MM.1S (cell line): ENCODE measurements around the gene CELF5.

ENCODE experiments used
- DNase-seq: peaks from one replicate; pipeline ENCODE4 v3.0.0-alpha.2; 2015
- H2AFZ ChIP-seq: fragments of 300-600 bp; sonication (generic); 2 replicates; pipeline ENCODE4 v1.6.0; 2016; ENCODE audit warnings: antibody characterized with exemption, low read length
- H3F3A ChIP-seq: fragments of 300-600 bp; sonication (generic); 2 replicates; pipeline ENCODE4 v1.6.1; 2016; ENCODE audit warnings: mild to moderate bottlenecking, antibody characterized with exemption, low read length, moderate library complexity, mixed read lengths; ENCODE audit not compliant: insufficient read depth
- H3K27ac ChIP-seq: fragments of 300-600 bp; sonication (generic); 2 replicates; pipeline ENCODE4 v1.5.1; 2016; ENCODE audit warnings: mild to moderate bottlenecking, low read length
- H3K27me3 ChIP-seq: fragments of 300-600 bp; sonication (generic); replicated peaks from 2 replicates; pipeline ENCODE4 v1.6.0; 2016; ENCODE audit warnings: low read length; ENCODE audit not compliant: insufficient read depth
- H3K36me3 ChIP-seq: fragments of 300-600 bp; sonication (generic); replicated peaks from 2 replicates; pipeline ENCODE4 v1.6.1; 2016; ENCODE audit warnings: mild to moderate bottlenecking, low read length, mixed read lengths; ENCODE audit not compliant: insufficient read depth
- H3K4me1 ChIP-seq: fragments of 300-600 bp; sonication (generic); 2 replicates; pipeline ENCODE4 v1.6.1; 2016; ENCODE audit warnings: low read length, mixed read lengths
- H3K4me2 ChIP-seq: fragments of 300-600 bp; sonication (generic); 2 replicates; pipeline ENCODE4 v1.6.0; 2016; ENCODE audit warnings: low read depth, low read length
- H3K4me3 ChIP-seq: fragments of 300-600 bp; sonication (generic); 2 replicates; pipeline ENCODE4 v1.5.1; 2016; ENCODE audit warnings: low read length, mixed read lengths
- H3K79me2 ChIP-seq: fragments of 300-600 bp; sonication (generic); 2 replicates; pipeline ENCODE4 v1.6.1; 2016; ENCODE audit warnings: mixed run types, low read length, mixed read lengths
- H3K9ac ChIP-seq: fragments of 300-600 bp; sonication (generic); 2 replicates; pipeline ENCODE4 v1.6.1; 2016; ENCODE audit warnings: low read length, mixed read lengths
- H3K9me2 ChIP-seq: fragments of 300-600 bp; sonication (generic); replicated peaks from 2 replicates; pipeline ENCODE4 v1.6.1; 2016; ENCODE audit warnings: mild to moderate bottlenecking, low read length, mixed read lengths; ENCODE audit not compliant: insufficient read depth
- H3K9me3 ChIP-seq: fragments of 300-600 bp; sonication (generic); replicated peaks from 2 replicates; pipeline ENCODE4 v1.6.1; 2016; ENCODE audit warnings: mild to moderate bottlenecking, low read length, mixed read lengths; ENCODE audit not compliant: insufficient read depth
- H4K20me1 ChIP-seq: fragments of 300-600 bp; sonication (generic); 2 replicates; pipeline ENCODE4 v1.6.1; 2016; ENCODE audit warnings: mild to moderate bottlenecking, low read length, moderate library complexity, mixed read lengths; ENCODE audit not compliant: insufficient read depth
- CTCF ChIP-seq: fragments of 300-600 bp; sonication (generic); IDR thresholded peaks from 2 replicates; pipeline ENCODE4 v1.5.1; 2016; ENCODE audit warnings: antibody characterized with exemption, low read length, mixed read lengths
- EZH2 ChIP-seq: fragments of 300-600 bp; sonication (generic); optimal IDR thresholded peaks from 2 replicates; pipeline ENCODE3; 2017; ENCODE audit warnings: low read depth, mild to moderate bottlenecking, antibody characterized with exemption, low read length, mixed read lengths
- EZH2phosphoT487 ChIP-seq: fragments of 300-600 bp; sonication (generic); IDR thresholded peaks from 2 replicates; pipeline ENCODE4 v1.6.1; 2018; ENCODE audit warnings: antibody characterized with exemption, low read length

CELF5 gene

GRCh38 chr19:3178377-3178972 lies 46.0 kb upstream of the CELF5 start, which contains the start of gene S1PR4:
S1PR4 (plus strand) TSS chr19:3178769; CDS start chr19:3178793, 24 bp downstream.
- Histone ChIP-seq H3K4me1 (no peaks in the 10 kb centered on the region), H3K9me2 (no peaks in the 10 kb centered on the region), H3K9me3 (no peaks in the 10 kb centered on the region), H3K36me3 (no peaks in the 10 kb centered on the region), H3K27ac (no peak within 1 kb of the TSS), H3F3A (no peaks in the 10 kb centered on the region), H3K27me3 (peaks cover 46% of the 10 kb centered on the region), H3K4me3 (no peak within 1 kb of the TSS), H3K9ac (no peak within 1 kb of the TSS), H4K20me1 (no peaks in the 10 kb centered on the region), H2AFZ (no peak within 1 kb of the TSS), H3K4me2 (no peak within 1 kb of the TSS), H3K79me2 (no peaks in the 10 kb centered on the region)
- TF ChIP-seq CTCF, result no peak
- no peak for DNase-seq

GRCh38 chr19:3178973-3179738 lies 45.3 kb upstream of the CELF5 start:
- H3K9me3 ChIP-seq, result no peaks in the 10 kb centered on the region
- no peaks in the 10 kb centered on the region for H4K20me1 ChIP-seq
- H3K27me3 ChIP-seq, result peaks cover 46% of the 10 kb centered on the region
- no peaks in the 10 kb centered on the region for H3F3A ChIP-seq
- H3K4me3 ChIP-seq, result no peak overlapping the region
- H2AFZ ChIP-seq, result no peak overlapping the region
- no peak for TF ChIP-seq EZH2
- TF ChIP-seq CTCF, result no peak
- H3K9ac ChIP-seq, result no peak overlapping the region
- no peak overlapping the region for H3K27ac ChIP-seq
- DNase-seq, result no peak
- H3K79me2 ChIP-seq, result no peaks in the 10 kb centered on the region
- H3K9me2 ChIP-seq, result no peaks in the 10 kb centered on the region
- no peak overlapping the region for H3K4me2 ChIP-seq
- H3K36me3 ChIP-seq, result no peaks in the 10 kb centered on the region
- H3K4me1 ChIP-seq, result no peaks in the 10 kb centered on the region

DNA sequence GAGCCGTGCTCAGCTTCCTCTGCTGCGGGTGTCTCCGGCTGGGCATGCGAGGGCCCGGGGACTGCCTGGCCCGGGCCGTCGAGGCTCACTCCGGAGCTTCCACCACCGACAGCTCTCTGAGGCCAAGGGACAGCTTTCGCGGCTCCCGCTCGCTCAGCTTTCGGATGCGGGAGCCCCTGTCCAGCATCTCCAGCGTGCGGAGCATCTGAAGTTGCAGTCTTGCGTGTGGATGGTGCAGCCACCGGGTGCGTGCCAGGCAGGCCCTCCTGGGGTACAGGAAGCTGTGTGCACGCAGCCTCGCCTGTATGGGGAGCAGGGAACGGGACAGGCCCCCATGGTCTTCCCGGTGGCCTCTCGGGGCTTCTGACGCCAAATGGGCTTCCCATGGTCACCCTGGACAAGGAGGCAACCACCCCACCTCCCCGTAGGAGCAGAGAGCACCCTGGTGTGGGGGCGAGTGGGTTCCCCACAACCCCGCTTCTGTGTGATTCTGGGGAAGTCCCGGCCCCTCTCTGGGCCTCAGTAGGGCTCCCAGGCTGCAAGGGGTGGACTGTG lies 44.6 kb upstream of the CELF5 start:
- H2AFZ ChIP-seq, result no peak overlapping the region
- DNase-seq, result no peak
- no peaks in the 10 kb centered on the region for H3K9me3 ChIP-seq
- H3K79me2 ChIP-seq, result no peaks in the 10 kb centered on the region
- H3K27ac ChIP-seq, result no peak overlapping the region
- no peaks in the 10 kb centered on the region; the same call in 1 of the 2 replicates for H3K4me1 ChIP-seq
- no peaks in the 10 kb centered on the region for H3K36me3 ChIP-seq
- no peak for TF ChIP-seq EZH2
- no peak for TF ChIP-seq EZH2phosphoT487
- TF ChIP-seq CTCF, result no peak
- no peaks in the 10 kb centered on the region for H3K9me2 ChIP-seq
- H3K27me3 ChIP-seq, result peaks cover 46% of the 10 kb centered on the region
- H3K4me3 ChIP-seq, result no peak overlapping the region
- no peaks in the 10 kb centered on the region for H3F3A ChIP-seq
- H3K4me2 ChIP-seq, result no peak overlapping the region
- no peaks in the 10 kb centered on the region for H4K20me1 ChIP-seq
- H3K9ac ChIP-seq, result no peak overlapping the region
